Colonic mucosa (tissue), 4 donors: ENCODE measurements around the gene NHLRC2. TPM values are rescaled to one million over a fixed set of nuclear protein-coding genes. Genes with fewer than 3 reads are reported as not detected.

ENCODE experiments used
- DNase-seq: peaks from one replicate; pipeline ENCODE4 v3.0.0-alpha.2; 2020
- H3K27ac ChIP-seq: fragments of 200-600 bp; one replicate; pipeline ENCODE4 v1.8.0; 2021
- H3K27me3 ChIP-seq: fragments of 200-600 bp; one replicate; pipeline ENCODE4 v1.8.0; 2021
- H3K36me3 ChIP-seq: fragments of 200-600 bp; one replicate; pipeline ENCODE4 v1.8.0; 2021
- H3K4me1 ChIP-seq: fragments of 200-600 bp; one replicate; pipeline ENCODE4 v1.8.0; 2021; ENCODE audit warnings: mild to moderate bottlenecking
- H3K4me3 ChIP-seq: fragments of 200-600 bp; one replicate; pipeline ENCODE4 v1.8.0; 2021
- H3K9ac ChIP-seq, 2 donors: one replicate each; pipeline ENCODE4 v1.7.0; 2013; ENCODE audit warnings: control low read depth in 2 of 2, low read depth in 2 of 2, low read length in 2 of 2
- H3K9me3 ChIP-seq: fragments of 200-600 bp; one replicate; pipeline ENCODE4 v1.8.0; 2021
- CTCF ChIP-seq: fragments of 200-600 bp; IDR thresholded peaks from one replicate; pipeline ENCODE4 v1.8.0; 2022; ENCODE audit warnings: antibody characterized with exemption, mild to moderate bottlenecking
- intact Hi-C: fragments of 100-400 bp; cut with DNase I; formaldehyde crosslinking; loops from one replicate; pipeline ENCODE4 v1.14.1; 2022
- total RNA-seq, 2 donors: library from RNA; stranded (reverse); fragmentation: NEBNext Ultra II Directional in 1 of 2; extraction: Animal tissue kit (Norgen Biotek cat#: 25700) in 1 of 2; gene quantifications; one replicate each; pipeline ENCODE4 v1.2.1, GENCODE V29; 2021
- donor health status: healthy.
- donor health status: DM: no; HTN: no; CAD: no.
- donor health status: DM: no; HTN: no; CAD: no.

Gene NHLRC2
- total RNA-seq, 2 donors from 2014 or later, result 31.2 to 46.1 TPM

GRCh38 chr10:113924664-113925063 lies 70.2 kb downstream of the NHLRC2 start:
- no peak for DNase-seq
- H3K27me3 ChIP-seq, result no peaks in the 10 kb centered on the region
- no peak for TF ChIP-seq CTCF
- no peaks in the 10 kb centered on the region for H3K4me1 ChIP-seq
- H3K9ac ChIP-seq, result no peak overlapping the region
- no peaks in the 10 kb centered on the region for H3K9me3 ChIP-seq
- no peak overlapping the region for H3K27ac ChIP-seq
- no peaks in the 10 kb centered on the region for H3K36me3 ChIP-seq
- intact Hi-C loops, result no loop called here
- no peak overlapping the region for H3K4me3 ChIP-seq

GRCh38 chr10:113927440-113927839 lies 73.0 kb downstream of the NHLRC2 start:
- no peak overlapping the region for H3K9ac ChIP-seq
- peak; percentile 43 for DNase-seq
- no peaks in the 10 kb centered on the region for H3K27me3 ChIP-seq
- H3K9me3 ChIP-seq, result no peaks in the 10 kb centered on the region
- no peak overlapping the region for H3K4me3 ChIP-seq
- no peaks in the 10 kb centered on the region for H3K36me3 ChIP-seq
- H3K4me1 ChIP-seq, result no peaks in the 10 kb centered on the region
- peak overlapping the region; percentile 9 for H3K27ac ChIP-seq
- intact Hi-C loops, result no loop called here
- TF ChIP-seq CTCF, result no peak

GRCh38 chr10:113928830-113929229 lies 74.4 kb downstream of the NHLRC2 start:
- DNase-seq, result no peak
- no peaks in the 10 kb centered on the region for H3K27me3 ChIP-seq
- H3K4me3 ChIP-seq, result no peak overlapping the region
- no peaks in the 10 kb centered on the region for H3K36me3 ChIP-seq
- intact Hi-C loops, result no loop called here
- H3K9me3 ChIP-seq, result no peaks in the 10 kb centered on the region
- H3K27ac ChIP-seq, result no peak overlapping the region
- no peak for TF ChIP-seq CTCF
- H3K4me1 ChIP-seq, result no peaks in the 10 kb centered on the region
- H3K9ac ChIP-seq, result no peak overlapping the region

GRCh38 chr10:113929522-113929921 lies 75.1 kb downstream of the NHLRC2 start:
- no peak for TF ChIP-seq CTCF

GRCh38 chr10:113930482-113931057 lies 76.1 kb downstream of the NHLRC2 start:
- Histone ChIP-seq H3K4me1 (no peaks in the 10 kb centered on the region), H3K36me3 (no peaks in the 10 kb centered on the region), H3K9me3 (no peaks in the 10 kb centered on the region), H3K27me3 (no peaks in the 10 kb centered on the region), H3K4me3 (no peak overlapping the region), H3K9ac (no peak overlapping the region), H3K27ac (no peak overlapping the region)
- DNase-seq, result no peak
- intact Hi-C loops, result no loop called here
- TF ChIP-seq CTCF, result no peak

More at GRCh38 chr10:113929522-113929921, 75.1 kb downstream of the NHLRC2 start:
- H3K27me3 ChIP-seq, result no peaks in the 10 kb centered on the region
- no peaks in the 10 kb centered on the region for H3K9me3 ChIP-seq
- intact Hi-C loops, result no loop called here
- no peak overlapping the region for H3K27ac ChIP-seq
- no peaks in the 10 kb centered on the region for H3K4me1 ChIP-seq
- no peaks in the 10 kb centered on the region for H3K36me3 ChIP-seq
- no peak overlapping the region for H3K4me3 ChIP-seq
- no peak for DNase-seq
- H3K9ac ChIP-seq, result no peak overlapping the region
